Raji (cell line): Measurements from ENCODE around the gene TRIM28.

Source experiments
- POLR2A ChIP-seq: IDR thresholded peaks from 2 replicates; pipeline ENCODE4 v1.6.1; 2011; ENCODE audit warnings: low read depth, low read length, control low read depth; ENCODE audit not compliant: insufficient read depth

TRIM28 gene

DNA sequence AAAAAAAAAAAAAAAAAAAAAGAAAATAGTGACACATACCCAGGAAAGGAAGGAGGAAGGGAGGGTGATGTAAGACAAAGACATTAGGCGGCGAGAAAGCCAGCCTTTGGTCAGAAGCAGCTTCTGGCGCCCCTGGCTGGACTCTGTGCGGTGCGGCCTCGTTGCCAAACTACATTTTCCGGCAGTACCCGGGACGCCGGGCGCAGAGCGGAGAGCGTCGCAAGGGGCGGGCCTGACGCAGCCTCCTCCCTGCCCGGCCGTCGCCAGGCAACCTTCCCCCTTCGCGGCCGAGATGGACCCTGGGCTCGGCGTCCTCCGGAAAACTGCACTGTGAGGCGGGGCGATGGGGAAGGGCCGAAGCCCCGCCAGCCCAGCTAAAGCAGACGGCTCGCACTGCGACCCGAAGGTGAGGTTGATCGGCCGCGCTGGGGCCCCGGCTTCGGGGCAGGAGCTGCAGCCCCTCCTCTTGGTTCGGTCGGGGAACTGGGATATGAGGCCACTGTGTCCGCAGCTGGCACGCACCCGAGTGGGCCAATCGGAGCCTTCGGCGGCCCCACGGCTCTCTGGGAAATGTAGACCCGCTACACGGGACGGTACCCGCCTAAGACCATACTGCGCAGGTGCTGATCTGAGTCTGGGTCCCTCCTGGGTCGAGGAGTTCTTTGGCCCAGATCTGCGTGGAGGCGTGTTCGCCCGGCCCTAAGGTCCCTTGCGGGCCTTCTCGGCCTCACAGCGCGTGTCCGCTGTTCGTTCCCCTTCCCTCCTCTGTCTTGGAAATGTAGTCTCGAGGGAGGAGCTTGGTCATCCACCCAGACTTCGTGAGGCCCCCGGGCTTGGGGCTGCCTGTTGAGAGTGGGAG is 31.5 kb downstream of the TRIM28 start:
- TF ChIP-seq POLR2A: peak; percentile 90

DNA sequence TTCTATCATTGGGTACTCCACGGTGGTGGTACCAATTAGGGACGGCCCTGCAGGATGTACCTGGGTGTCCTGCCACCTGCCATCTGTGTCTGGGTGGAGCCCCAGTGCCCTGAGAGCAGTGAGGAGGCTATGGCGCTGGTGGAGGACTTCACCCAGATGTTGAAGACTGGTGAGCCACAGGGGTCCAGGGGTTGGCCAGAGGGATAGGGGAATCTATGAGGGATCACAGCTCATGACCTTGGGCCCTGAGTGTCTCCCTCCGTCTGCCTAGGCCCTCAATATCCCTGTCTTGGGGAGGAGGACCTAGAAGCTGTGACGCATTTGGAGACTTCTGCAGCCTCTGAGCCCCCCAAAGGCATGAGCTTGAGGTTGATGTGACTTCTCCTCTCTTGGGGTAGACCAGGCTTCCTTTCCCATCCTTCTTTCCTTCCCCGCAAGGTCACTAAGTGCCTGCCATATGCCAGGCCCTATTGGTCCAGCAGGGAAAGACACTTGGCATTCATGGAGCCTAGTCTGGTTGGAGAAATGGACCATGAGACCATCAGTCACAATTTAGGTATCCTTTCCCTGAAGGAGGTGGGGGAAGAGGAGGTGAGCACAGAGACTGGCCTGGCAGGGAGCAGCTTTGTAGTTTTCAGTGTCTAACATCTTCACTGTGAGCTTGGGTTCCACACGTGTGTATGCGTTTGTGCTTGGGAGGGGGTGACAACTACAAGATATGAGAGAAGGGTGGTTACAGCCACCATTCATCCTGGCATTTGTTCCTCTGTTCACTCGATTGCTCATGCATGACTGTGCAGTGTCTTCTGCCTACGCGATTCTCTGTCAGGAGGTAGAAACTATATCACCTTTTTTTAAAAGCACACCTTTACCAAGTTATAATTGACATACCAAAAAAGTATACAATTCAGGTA is 34.4 kb downstream of the TRIM28 start:
- TF ChIP-seq POLR2A: no peak

DNA sequence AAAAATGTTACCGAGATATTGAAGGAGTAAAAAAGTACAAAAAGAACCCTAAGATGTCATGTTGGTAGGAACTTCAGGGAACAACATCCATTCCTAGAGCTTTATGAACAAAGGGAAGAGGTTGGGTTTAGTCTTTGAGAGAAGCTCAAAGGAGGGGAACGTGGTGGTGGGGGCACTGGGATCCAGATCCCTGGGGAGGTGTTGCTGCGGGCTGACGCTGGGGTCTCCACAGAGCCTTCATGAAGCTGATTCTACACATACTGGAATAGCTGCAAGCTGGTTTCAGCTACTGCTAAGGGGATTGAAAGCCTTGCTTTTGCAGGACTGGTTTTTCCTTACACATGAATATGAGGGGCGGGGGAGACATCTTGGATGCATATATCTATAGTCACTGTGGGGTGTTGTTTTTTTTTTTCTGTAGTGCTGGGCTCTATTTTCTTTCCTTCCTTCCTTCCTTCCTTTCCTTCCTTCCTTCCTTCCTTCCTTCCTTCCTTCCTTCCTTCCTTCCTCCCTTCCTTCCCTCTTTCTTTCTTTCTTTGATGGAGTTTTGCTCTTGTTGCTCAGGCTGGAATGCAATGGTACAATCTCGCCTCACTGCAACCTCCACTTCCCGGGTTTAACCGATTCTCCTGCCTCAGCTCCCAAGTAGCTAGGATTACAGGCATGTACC is 35.7 kb downstream of the TRIM28 start:
- no peak for TF ChIP-seq POLR2A

DNA sequence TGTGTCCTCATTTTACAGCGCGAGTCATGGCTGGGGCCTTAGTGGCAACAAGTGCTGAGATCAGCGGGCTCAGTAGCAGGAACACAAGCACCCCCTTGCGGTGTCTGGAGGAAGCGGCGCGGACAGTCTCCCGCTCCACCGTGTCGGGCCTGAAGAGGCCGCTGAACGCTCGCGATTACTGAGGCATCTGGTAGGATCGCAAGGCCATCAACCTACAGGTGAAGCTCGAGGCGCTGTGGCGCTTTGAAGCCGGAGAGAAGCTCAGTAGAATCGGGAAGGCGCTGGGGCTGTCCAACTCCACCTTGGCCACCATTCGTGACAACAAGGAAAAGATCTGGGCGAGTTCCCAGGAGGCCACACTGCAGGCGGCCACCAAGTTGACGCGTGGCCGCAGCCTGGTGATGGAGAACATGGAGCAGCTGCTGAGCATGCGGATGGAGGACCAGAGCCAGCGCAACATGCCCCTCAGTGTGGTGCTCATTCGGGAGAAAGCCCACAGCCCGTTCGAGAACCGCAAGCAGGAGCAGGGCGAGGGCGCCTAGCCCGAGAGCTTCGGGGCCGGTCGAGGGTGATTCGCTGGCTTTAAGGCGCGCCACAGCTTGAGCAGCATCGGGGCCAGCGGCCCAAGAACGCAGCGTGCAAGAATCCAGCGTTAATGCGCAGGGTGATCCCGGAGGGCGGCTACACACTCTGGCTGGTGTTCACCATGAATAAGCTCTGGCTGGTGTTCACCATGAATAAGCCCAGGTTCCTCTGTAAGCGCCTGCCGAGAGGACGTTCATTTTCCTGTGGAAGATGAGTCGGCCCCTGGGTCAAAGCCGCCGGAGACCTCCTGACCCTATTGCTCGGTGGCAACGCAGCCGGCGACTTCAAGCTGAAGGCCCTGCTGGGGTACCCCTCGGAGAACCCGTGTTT is 37.6 kb downstream of the TRIM28 start:
- TF ChIP-seq POLR2A: no peak

DNA sequence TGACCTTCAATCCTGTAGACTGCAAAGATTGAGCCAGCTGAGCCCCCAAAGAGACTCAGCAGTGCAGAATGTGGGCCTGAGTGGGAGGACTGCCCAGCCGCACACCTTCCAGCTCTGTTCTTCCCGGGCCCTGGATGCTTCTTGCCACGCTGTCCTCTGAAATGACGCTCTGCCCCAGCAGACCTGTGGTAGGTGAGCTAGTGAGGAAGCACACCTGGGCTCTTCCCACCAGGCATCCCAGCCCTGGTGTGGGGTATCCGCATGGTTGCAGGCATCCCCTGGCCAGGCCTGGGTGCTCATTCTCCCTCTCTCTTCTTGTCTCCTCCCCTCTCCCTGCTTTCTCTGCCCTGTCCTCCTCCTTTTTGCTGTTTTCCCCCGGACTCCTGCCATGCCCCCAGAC is 39.1 kb downstream of the TRIM28 start:
- TF ChIP-seq POLR2A: no peak

DNA sequence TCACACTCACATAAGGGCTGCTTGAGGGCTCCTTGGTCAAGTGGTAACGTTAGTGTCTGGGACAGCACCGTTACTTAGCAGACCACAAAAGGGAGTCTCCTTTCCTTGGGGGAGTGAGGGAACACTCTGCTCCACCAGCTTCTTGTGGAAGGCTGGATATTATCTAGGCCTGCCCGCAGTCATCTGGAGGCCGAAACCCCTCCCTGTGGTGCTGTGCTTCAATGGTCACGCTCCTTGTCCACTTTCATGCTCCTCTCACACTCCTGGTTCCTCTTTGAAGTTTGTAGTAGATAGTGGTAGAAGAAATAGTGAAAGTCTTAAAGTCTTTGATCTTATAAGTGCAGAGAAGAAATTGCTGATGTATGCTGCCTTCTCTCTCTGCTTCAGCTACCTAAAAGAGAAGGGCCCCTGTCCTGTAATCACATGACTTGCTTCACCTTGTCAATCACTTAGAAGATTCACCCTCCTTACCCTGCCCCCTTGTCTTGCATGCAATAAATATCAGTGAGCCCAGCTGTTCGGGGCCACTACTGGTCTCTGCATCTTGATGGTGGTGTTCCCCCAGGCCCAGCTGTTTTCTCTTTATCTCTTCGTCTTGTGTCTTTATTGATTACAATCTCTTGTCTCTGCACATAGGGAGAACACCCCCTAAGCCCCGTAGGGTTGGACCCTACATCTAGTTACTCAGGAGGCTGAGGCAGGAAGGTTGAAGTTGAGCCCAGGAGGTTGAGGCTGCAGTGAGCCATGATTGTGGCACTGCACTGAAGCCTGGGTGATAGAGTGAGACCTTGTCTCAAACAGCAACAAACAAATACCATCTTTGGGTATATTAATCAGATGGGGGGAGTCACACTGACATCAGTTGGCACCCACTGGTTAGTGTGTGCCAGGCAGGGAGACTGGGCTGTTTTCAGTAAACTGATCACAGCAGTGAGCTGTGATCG is 40.9 kb downstream of the TRIM28 start:
- TF ChIP-seq POLR2A: no peak

DNA sequence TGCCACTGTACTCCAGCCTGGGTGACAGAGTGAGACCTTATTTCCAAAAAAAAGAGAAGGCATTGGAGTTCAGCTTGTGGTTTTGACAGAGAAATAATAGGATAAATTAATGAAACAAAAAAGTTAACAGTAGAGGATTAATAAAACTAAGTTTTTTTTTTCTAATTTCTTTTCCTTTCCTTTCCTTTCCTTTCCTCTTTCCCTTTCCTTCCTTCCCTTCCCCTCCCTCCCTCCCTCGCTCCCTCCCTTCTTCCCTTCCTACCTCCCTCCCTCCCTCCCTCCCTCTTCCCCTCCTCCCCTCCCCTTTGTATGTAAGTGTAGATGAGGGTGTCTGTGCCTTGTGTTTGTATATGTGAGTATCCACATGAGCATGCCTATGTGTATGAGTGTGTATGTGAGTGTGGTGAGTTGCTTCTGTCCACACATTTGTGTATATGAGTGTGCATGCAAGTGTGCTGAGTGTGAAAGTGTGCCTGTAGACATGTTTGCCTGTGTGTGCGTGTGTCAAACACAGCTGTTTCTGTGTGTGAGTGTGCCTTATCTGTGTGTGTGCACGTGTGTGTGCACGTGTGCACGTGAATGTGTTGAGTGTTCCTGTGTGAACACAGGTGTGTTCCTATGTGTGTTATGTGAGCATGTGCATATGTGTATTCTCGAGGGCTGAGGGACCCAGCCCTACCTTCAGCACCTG is 41.7 kb downstream of the TRIM28 start:
- no peak for TF ChIP-seq POLR2A

DNA sequence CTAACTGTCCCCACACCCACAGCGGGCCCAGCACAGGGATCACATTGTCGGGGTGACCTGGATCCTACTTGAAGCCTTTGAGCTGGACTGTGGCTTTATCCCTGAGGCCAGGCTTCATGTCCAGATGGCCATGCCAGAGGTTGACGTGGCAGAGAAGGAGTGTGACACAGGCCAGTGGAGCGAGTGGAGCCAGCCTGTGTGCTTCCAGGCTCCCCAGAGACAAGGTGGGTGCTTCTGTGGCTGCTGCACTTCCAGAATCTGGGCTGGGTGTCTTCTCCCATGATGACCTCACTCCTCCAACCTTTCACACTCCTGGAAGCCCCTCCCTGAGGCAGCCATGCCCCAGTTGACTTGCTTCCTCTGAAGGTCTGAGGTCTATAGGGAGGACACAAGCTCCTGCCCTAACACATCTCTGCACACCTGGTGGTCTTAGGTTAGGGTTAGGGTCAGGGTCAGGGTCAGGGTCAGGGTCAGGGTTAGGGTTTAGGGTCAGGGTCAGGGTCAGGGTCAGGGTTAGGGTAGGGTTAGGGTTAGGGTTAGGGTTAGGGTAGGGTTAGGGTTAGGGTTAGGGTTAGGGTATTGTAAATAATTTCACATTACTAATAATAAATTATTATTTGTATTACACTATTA is 42.4 kb downstream of the TRIM28 start:
- no peak for TF ChIP-seq POLR2A
